Astrocyte (in vitro differentiated cells and primary cell): ENCODE results near the gene RPL10. TPM values are rescaled to one million over a fixed set of nuclear protein-coding genes. Genes with fewer than 3 reads are reported as not detected.

Experiments
- DNase-seq: peaks from one replicate; pipeline ENCODE4 v3.0.0-alpha.2; 2010; ENCODE audit warnings: low read depth
- FAIRE-seq: peaks from 2 replicates; lab custom pipeline; 2011; peaks lifted over from hg19 to GRCh38; lab: Jason Lieb, UNC
- H2AFZ ChIP-seq: 2 replicates; pipeline ENCODE4 v1.6.0; 2012; ENCODE audit warnings: low read depth, low read length, inconsistent platforms
- H3K27ac ChIP-seq: 2 replicates; pipeline ENCODE4 v1.5.1; 2011; ENCODE audit warnings: low read depth, low read length, inconsistent platforms
- H3K27me3 ChIP-seq: 2 replicates; pipeline ENCODE4 v1.6.0; 2011; ENCODE audit warnings: low read length, inconsistent platforms; ENCODE audit not compliant: insufficient read depth
- H3K36me3 ChIP-seq: 2 replicates; pipeline ENCODE4 v1.5.1; 2011; ENCODE audit warnings: low read length, inconsistent platforms; ENCODE audit not compliant: insufficient read depth
- H3K4me1 ChIP-seq: 2 replicates; pipeline ENCODE4 v1.5.1; 2011; ENCODE audit warnings: low read length, inconsistent platforms; ENCODE audit not compliant: insufficient read depth
- H3K4me2 ChIP-seq: 2 replicates; pipeline ENCODE4 v1.6.0; 2012; ENCODE audit warnings: low read length, inconsistent platforms
- H3K4me3 ChIP-seq: 2 replicates; pipeline ENCODE4 v1.5.1; 2011; ENCODE audit warnings: low read depth, mild to moderate bottlenecking, low read length, inconsistent platforms; ENCODE audit not compliant: insufficient read depth
- H3K79me2 ChIP-seq: 2 replicates; pipeline ENCODE4 v1.6.0; 2012; ENCODE audit warnings: mild to moderate bottlenecking, low read length, inconsistent platforms; ENCODE audit not compliant: insufficient read depth
- H3K9ac ChIP-seq: 2 replicates; pipeline ENCODE4 v1.6.0; 2012; ENCODE audit warnings: mild to moderate bottlenecking, low read length, inconsistent platforms
- H3K9me3 ChIP-seq: 2 replicates; pipeline ENCODE4 v1.5.1; 2012; ENCODE audit warnings: low read depth, mild to moderate bottlenecking, low read length, inconsistent platforms; ENCODE audit not compliant: insufficient read depth
- H4K20me1 ChIP-seq: 2 replicates; pipeline ENCODE4 v1.6.0; 2012; ENCODE audit warnings: low read length, inconsistent platforms; ENCODE audit not compliant: insufficient read depth
- H3K27ac Mint-ChIP-seq: one replicate; pipeline ENCODE4 v1.8.0; 2021; ENCODE audit warnings: mild to moderate bottlenecking, mixed read lengths; ENCODE audit not compliant: unreplicated experiment
- H3K27me3 Mint-ChIP-seq: one replicate; pipeline ENCODE4 v1.8.0; 2021; ENCODE audit warnings: low read depth, mixed read lengths; ENCODE audit not compliant: unreplicated experiment
- H3K36me3 Mint-ChIP-seq: one replicate; pipeline ENCODE4 v1.8.0; 2021; ENCODE audit warnings: low read depth, mixed read lengths; ENCODE audit not compliant: unreplicated experiment
- H3K4me1 Mint-ChIP-seq: one replicate; pipeline ENCODE4 v1.8.0; 2021; ENCODE audit warnings: low read depth, mixed read lengths; ENCODE audit not compliant: unreplicated experiment
- H3K4me3 Mint-ChIP-seq: one replicate; pipeline ENCODE4 v1.8.0; 2021; ENCODE audit warnings: mild to moderate bottlenecking, moderate library complexity, mixed read lengths; ENCODE audit not compliant: unreplicated experiment
- H3K9me3 Mint-ChIP-seq: one replicate; pipeline ENCODE4 v1.8.0; 2021; ENCODE audit warnings: mild to moderate bottlenecking, mixed read lengths; ENCODE audit not compliant: unreplicated experiment
- CTCF ChIP-seq: IDR thresholded peaks from 2 replicates; pipeline ENCODE4 v1.5.1; 2011; ENCODE audit warnings: low read depth, mild to moderate bottlenecking, inconsistent platforms, low read length, moderate library complexity; ENCODE audit not compliant: insufficient read depth
- EZH2 ChIP-seq: IDR thresholded peaks from 2 replicates; pipeline ENCODE4 v1.6.1; 2012; ENCODE audit warnings: mild to moderate bottlenecking, low read length, inconsistent platforms; ENCODE audit not compliant: insufficient read depth
- total RNA-seq: library from RNA; stranded (reverse); gene quantifications from 2 replicates; pipeline ENCODE4 v1.2.1, GENCODE V29; 2021

RPL10 gene
- total RNA-seq, 1 donor from 2014 or later, result 1,967 TPM

- Histone ChIP-seq H3K27me3 (no peaks in the 10 kb centered on the region), H3K27ac (no peak overlapping the region), H3K4me1 (peaks cover 5% of the 10 kb centered on the region), H3K9me3 (no peaks in the 10 kb centered on the region), H3K36me3 (peaks cover 19% of the 10 kb centered on the region), H3K4me2 (peak overlapping the region; percentile 19), H3K9ac (no peak overlapping the region), H4K20me1 (peaks cover 97% of the 10 kb centered on the region), H3K4me3 (no peak overlapping the region), H3K79me2 (peaks cover 90% of the 10 kb centered on the region), H2AFZ (no peak overlapping the region)
- no peak overlapping the region for H3K4me3 Mint-ChIP-seq
- peaks cover 4% of the 10 kb centered on the region for H3K36me3 Mint-ChIP-seq
- TF ChIP-seq CTCF, result no peak
- H3K9me3 Mint-ChIP-seq, result no peaks in the 10 kb centered on the region
- FAIRE-seq, result no peak
- no peak overlapping the region for H3K27ac Mint-ChIP-seq
- H3K27me3 Mint-ChIP-seq, result no peaks in the 10 kb centered on the region
- peaks cover 9% of the 10 kb centered on the region for H3K4me1 Mint-ChIP-seq
- no peak for DNase-seq
Measured at GRCh38 chrX:154359362-154360154, 38.6 kb upstream of the RPL10 start.

DNA sequence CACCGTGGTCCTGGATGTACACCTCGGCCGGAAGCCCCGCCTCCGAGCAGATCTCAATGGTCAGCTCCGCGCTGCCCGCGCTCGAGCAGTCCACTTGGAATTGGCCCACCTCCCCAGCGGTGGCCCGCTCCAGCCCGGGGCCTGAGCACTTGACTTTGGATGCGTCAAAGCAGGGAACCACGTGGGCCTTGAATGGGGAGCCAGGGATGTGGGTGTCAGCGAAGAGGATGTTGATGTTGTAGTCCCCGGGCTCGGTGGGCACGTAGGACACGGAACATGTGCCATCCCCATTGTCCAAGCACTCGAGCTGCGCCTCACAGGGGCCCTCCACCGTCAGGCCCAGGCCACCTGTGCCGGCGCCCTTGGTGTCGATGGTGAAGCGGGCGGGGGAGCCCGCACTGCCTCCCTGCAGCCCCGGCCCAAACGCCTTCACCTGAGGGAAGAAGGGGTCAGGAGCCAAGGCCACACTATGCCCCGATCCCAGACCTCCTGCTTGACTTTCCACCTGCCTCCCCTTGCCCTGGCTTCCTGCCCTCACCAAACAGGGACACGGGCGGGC, 37.9 kb upstream of the RPL10 start:
- Histone ChIP-seq H3K27ac (no peak overlapping the region), H3K79me2 (peaks cover 91% of the 10 kb centered on the region)

More for the DNA sequence above, 37.9 kb upstream of the RPL10 start:
- H3K9me3 ChIP-seq, result no peaks in the 10 kb centered on the region
- H3K27me3 ChIP-seq, result no peaks in the 10 kb centered on the region
- no peak overlapping the region for H3K4me2 ChIP-seq
- H4K20me1 ChIP-seq, result peaks cover 97% of the 10 kb centered on the region
- peaks cover 19% of the 10 kb centered on the region for H3K36me3 ChIP-seq
- Mint-ChIP-seq H3K36me3 (peaks cover 4% of the 10 kb centered on the region), H3K9me3 (no peaks in the 10 kb centered on the region), H3K4me1 (peaks cover 9% of the 10 kb centered on the region), H3K4me3 (peak overlapping the region; percentile 66), H3K27me3 (no peaks in the 10 kb centered on the region), H3K27ac (no peak overlapping the region)
- H2AFZ ChIP-seq, result no peak overlapping the region
- TF ChIP-seq CTCF (no peak), EZH2 (no peak)
- DNase-seq (no peak), FAIRE-seq (no peak)
- peaks cover 5% of the 10 kb centered on the region for H3K4me1 ChIP-seq
- H3K4me3 ChIP-seq, result no peak overlapping the region
- no peak overlapping the region for H3K9ac ChIP-seq
